Common myeloid progenitor, CD34-positive (primary cell): ENCODE measurements around the gene PBX1.
A peak's percentile ranks its signal among the peaks of the same experiment; 100 is the strongest.

Source experiments
- CTCF ChIA-PET: fragments of 350-600 bp; sonication (Branson Sonifier 250); formaldehyde crosslinking; loops from one replicate; lab custom pipeline; 2021; ENCODE audit warnings: antibody characterized with exemption; lab: Charles Lee
- POLR2A ChIA-PET: fragments of 350-600 bp; sonication (Branson Sonifier 250); formaldehyde crosslinking; loops from one replicate; lab custom pipeline; 2021; ENCODE audit warnings: antibody characterized with exemption; lab: Charles Lee
- DNase-seq, 3 donors: peaks; one replicate each; pipeline versions ENCODE4 v3.0.0 to v3.0.0-alpha.2; 2013
- H3K27ac ChIP-seq, 2 experiments: 1 replicate in 1 of 2; 2 replicates in 1 of 2; pipeline ENCODE4 v1.7.0; 2013; ENCODE audit warnings: inconsistent platforms in 2 of 2, low read length in 2 of 2, mild to moderate bottlenecking in 2 of 2, low read depth in 1 of 2, moderate library complexity in 1 of 2; ENCODE audit not compliant: severe bottlenecking in 2 of 2, insufficient read depth in 1 of 2, poor library complexity in 1 of 2
- H3K27me3 ChIP-seq, 5 experiments: replicated peaks in 2 of 5; 1 replicate in 3 of 5; 2 replicates in 2 of 5; pipeline versions ENCODE4 v1.6.1 to v1.7.0; 2013; ENCODE audit warnings: low read length in 4 of 5, mild to moderate bottlenecking in 2 of 5, moderate library complexity in 2 of 5, inconsistent platforms in 1 of 5; ENCODE audit not compliant: insufficient read depth in 5 of 5, control insufficient read depth in 4 of 5
- H3K36me3 ChIP-seq, 4 experiments: 1 replicate in 2 of 4; 2 replicates in 2 of 4; pipeline versions ENCODE4 v1.6.1 to v1.7.0; 2013; ENCODE audit warnings: low read length in 3 of 4, control low read depth in 1 of 4, mild to moderate bottlenecking in 1 of 4; ENCODE audit not compliant: control insufficient read depth in 4 of 4, insufficient read depth in 4 of 4
- H3K4me1 ChIP-seq, 4 experiments: 1 replicate in 3 of 4; 2 replicates in 1 of 4; pipeline versions ENCODE4 v1.6.1 to v1.7.1; 2013; ENCODE audit warnings: low read length in 3 of 4, mild to moderate bottlenecking in 3 of 4, control low read depth in 1 of 4, inconsistent platforms in 1 of 4, moderate library complexity in 1 of 4; ENCODE audit not compliant: control insufficient read depth in 4 of 4, insufficient read depth in 4 of 4; ENCODE audit errors: control extremely low read depth in 1 of 4
- H3K4me3 ChIP-seq, 7 experiments: 1 replicate in 4 of 7; 2 replicates in 3 of 7; pipeline versions ENCODE4 v1.5.1 to v1.7.0; 2013; ENCODE audit warnings: mild to moderate bottlenecking in 7 of 7, low read length in 6 of 7, moderate library complexity in 6 of 7, inconsistent platforms in 2 of 7, low read depth in 2 of 7, control low read depth in 1 of 7; ENCODE audit not compliant: insufficient read depth in 4 of 7, control insufficient read depth in 1 of 7; ENCODE audit errors: extremely low read depth in 1 of 7
- H3K9me3 ChIP-seq, 5 experiments: 1 replicate in 4 of 5; 2 replicates in 1 of 5; pipeline versions ENCODE4 v1.6.1 to v1.7.1; 2013; ENCODE audit warnings: low read length in 4 of 5, mild to moderate bottlenecking in 2 of 5, inconsistent platforms in 1 of 5, low read depth in 1 of 5, moderate library complexity in 1 of 5; ENCODE audit not compliant: control insufficient read depth in 4 of 5, insufficient read depth in 2 of 5; ENCODE audit errors: control extremely low read depth in 1 of 5
- WGBS: methylation state at CpG from one replicate; pipeline ENCODE4 v1.1.5; 2013; ENCODE audit not compliant: insufficient coverage; 5-methylcytosine and 5-hydroxymethylcytosine counted together

PBX1 gene

GRCh38 chr1:164628772-164629171 lies 69.8 kb downstream of the PBX1 start:
- CTCF ChIA-PET, result interaction anchor here (0.6 to 1.2 kb wide), 2 partner anchors 23 to 76 kb away, joined by 3 read pairs; no protein-coding TSS in a partner anchor
- no peaks in the 10 kb centered on the region for H3K27me3 ChIP-seq
- no peaks in the 10 kb centered on the region for H3K36me3 ChIP-seq
- no peaks in the 10 kb centered on the region for H3K9me3 ChIP-seq
- DNase-seq, result no peak
- WGBS, result 98% methylated on average over 5 of the region's 7 CpGs
- no peak overlapping the region for H3K27ac ChIP-seq
- H3K4me3 ChIP-seq, result no peak overlapping the region
- H3K4me1 ChIP-seq, result peaks cover 0 to 17% (median 0%) of the 10 kb centered on the region in 4 experiments
- POLR2A ChIA-PET, result no interaction called here

GRCh38 chr1:164629971-164630370 lies 71.0 kb downstream of the PBX1 start:
- POLR2A ChIA-PET, result no interaction called here
- CTCF ChIA-PET, result interaction anchor here (1.2 kb wide), 1 partner anchor 22 kb away, joined by 3 read pairs; no protein-coding TSS in a partner anchor
- WGBS, result 85% methylated on average over 7 of the region's 8 CpGs
- H3K27me3 ChIP-seq, result no peaks in the 10 kb centered on the region
- no peaks in the 10 kb centered on the region for H3K9me3 ChIP-seq
- no peaks in the 10 kb centered on the region for H3K36me3 ChIP-seq
- H3K4me1 ChIP-seq, result peaks cover 0 to 5% (median 0%) of the 10 kb centered on the region in 4 experiments
- no peak overlapping the region for H3K27ac ChIP-seq
- DNase-seq, result no peak
- H3K4me3 ChIP-seq, result no peak overlapping the region

DNA sequence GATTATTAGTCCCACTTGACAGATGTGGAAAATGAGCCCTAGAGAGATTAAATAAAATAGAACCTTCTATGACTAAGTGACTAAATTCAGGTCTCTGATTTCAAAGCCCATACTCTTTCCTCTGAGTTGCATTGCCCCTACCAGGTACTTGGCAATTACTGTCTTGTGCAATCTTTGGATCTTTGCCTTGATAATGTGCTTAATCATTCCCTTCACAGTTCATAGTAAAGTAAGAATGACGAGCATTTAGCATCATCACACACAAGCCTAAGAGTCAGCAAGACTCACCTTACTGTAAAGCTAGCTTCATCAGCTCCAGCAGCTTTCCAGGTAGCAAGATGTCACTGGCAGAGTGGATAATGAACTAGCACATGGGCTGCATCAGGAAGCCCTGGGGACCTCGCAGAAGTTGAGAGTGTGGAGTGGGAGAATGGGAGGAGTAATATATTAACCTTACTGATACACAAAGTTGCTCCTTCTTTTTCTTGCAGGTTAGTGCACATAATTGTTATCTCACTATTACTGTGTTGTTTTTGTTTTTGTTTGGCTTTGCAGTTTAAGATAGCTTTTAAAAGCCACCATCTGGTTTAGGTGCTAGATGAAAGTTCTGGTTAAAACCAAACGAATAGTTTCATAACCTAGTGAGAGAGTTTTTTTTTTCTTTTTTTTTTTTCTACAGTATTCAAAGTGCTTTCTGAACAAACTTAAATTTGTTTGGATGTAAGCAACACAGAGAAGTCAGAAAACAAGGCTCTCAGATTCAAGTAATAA lies 71.8 kb downstream of the PBX1 start:
- H3K27ac ChIP-seq, result no peak overlapping the region
- H3K4me3 ChIP-seq, result no peak overlapping the region
- no CpG with 5 or more reads among the region's 3 CpGs for WGBS
- no peaks in the 10 kb centered on the region for H3K27me3 ChIP-seq
- H3K9me3 ChIP-seq, result no peaks in the 10 kb centered on the region
- H3K4me1 ChIP-seq, result peaks cover 0 to 7% (median 2%) of the 10 kb centered on the region in 4 experiments
- ChIA-PET POLR2A (no interaction called here), CTCF (interaction anchor here (0.9 kb wide), 1 partner anchor 11 kb away, joined by 3 read pairs; no protein-coding TSS in a partner anchor)
- no peaks in the 10 kb centered on the region for H3K36me3 ChIP-seq
- peak in 2 of 3 donors; percentile 44 to 51 for DNase-seq

DNA sequence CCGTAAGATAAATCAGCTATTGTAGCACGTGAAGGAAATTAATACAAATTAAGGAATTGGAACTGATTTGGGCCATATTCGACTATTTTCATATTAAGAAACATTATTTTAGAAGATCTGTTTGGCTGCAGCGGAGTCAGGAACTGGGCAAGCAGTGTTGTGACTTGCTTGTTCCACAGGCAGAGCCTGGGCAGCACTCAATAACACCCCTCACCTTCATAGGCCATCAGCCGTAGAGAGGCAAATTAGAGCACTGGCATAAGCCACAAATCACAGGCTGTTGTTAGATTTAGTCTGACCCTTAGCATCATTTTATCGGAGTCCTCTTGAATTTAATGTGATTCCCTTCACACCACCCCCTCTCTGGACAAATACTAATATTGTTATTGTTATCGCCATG lies 72.8 kb downstream of the PBX1 start:
- ChIA-PET CTCF (no interaction called here), POLR2A (no interaction called here)
- Histone ChIP-seq H3K9me3 (no peaks in the 10 kb centered on the region), H3K4me1 (peaks cover 0 to 10% (median 2%) of the 10 kb centered on the region in 4 experiments), H3K27me3 (no peaks in the 10 kb centered on the region), H3K36me3 (no peaks in the 10 kb centered on the region), H3K27ac (no peak overlapping the region), H3K4me3 (no peak overlapping the region)
- DNase-seq, result no peak
- WGBS, result 100% methylated on average over 5 of the region's 7 CpGs

DNA sequence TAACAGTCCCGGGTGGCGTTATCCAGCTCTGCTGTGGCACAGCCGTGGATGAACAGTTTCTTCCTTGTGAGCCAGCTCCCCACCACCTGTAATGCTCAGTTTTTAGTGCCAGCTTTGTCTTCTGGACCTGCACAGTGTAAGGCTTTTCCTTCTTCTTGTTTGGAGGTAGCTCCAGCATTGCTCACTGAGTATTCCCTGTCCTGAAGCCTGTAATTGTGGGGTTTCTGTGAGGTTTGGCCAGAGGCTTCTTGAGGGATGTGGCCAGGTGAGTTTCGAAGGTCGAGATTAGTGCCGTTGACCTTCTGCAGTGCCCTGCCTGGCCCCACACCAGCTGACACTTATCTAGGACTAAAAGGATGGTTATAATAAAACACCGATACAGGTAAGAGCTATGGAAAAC lies 75.0 kb downstream of the PBX1 start:
- Histone ChIP-seq H3K4me3 (no peak overlapping the region), H3K27me3 (no peaks in the 10 kb centered on the region), H3K9me3 (no peaks in the 10 kb centered on the region), H3K36me3 (peaks cover 0 to 6% (median 0%) of the 10 kb centered on the region in 4 experiments), H3K4me1 (peaks cover 0 to 7% (median 2%) of the 10 kb centered on the region in 4 experiments), H3K27ac (no peak overlapping the region)
- DNase-seq, result no peak
- CTCF ChIA-PET, result interaction anchor here (1.2 to 1.5 kb wide), 4 partner anchors 9 to 15 kb away, joined by 4 to 7 read pairs (median 6); no protein-coding TSS in a partner anchor
- 92% methylated on average over 3 of the region's 7 CpGs for WGBS
- POLR2A ChIA-PET, result no interaction called here

DNA sequence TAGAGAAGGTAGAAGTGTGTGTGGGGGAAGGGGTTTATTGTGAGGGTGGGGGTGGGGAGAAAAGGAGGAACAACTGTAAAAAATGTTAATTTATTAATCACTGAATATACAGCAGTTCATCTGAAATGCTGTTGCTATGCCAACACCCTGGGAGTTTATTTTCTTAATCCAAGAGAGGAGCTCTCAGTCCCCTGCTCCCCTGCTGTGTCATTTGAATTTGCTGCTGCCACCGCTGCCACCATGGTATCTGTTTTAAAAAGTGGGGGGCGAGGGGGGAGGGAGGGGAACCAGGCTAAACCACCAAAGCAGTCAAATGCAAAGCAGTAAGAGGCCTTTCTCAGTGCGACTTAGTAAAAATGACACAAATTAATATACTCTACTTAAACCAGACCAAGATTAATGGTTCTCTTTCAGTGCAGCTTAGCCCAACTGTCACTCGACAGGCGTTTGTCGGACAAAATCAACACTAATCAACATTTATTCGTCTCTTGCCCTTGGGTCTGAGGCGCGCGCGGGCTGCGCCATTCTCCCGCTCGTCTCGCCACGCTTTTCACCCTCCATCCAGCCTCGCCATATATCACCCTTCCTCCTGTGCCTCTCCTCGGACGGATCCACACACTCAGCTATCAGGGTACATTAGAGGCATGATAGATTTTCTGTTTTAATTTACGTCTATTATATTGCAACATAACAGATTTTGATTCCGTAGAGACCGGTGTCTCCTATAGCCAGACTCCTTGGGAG lies 76.2 kb downstream of the PBX1 start:
- Histone ChIP-seq H3K9me3 (no peaks in the 10 kb centered on the region), H3K4me3 (no peak overlapping the region), H3K27ac (no peak overlapping the region), H3K36me3 (peaks cover 0 to 10% (median 0%) of the 10 kb centered on the region in 4 experiments), H3K4me1 (peaks cover 0 to 7% (median 2%) of the 10 kb centered on the region in 4 experiments), H3K27me3 (no peaks in the 10 kb centered on the region)
- ChIA-PET POLR2A (interaction anchor here (1.4 kb wide), 1 partner anchor 16 kb away, joined by 3 read pairs; no protein-coding TSS in a partner anchor), CTCF (interaction anchor here (1.2 to 1.5 kb wide), 4 partner anchors 10 to 438 kb away, joined by 3 to 7 read pairs (median 4); no protein-coding TSS in a partner anchor)
- WGBS, result 98% methylated on average over 16 of the region's 22 CpGs
- DNase-seq, result no peak
